ENCODE measurements around the gene SAV1. TPM values are rescaled to one million over a fixed set of nuclear protein-coding genes. Genes with fewer than 3 reads are reported as not detected.

Gene SAV1
- total and polyA plus RNA-seq, 2 of the 4 experiments (the other 2 are of a cell fraction), result 17.0 to 18.8 TPM

- in situ Hi-C loops (cut with MboI; ENCODE audit: low sequenced_read_pairs) (no loop called here), dilution Hi-C loops (cut with HindIII; ENCODE audit: low sequenced_read_pairs, unreplicated experiment) (no loop called here), intact Hi-C loops (cut with micrococcal nuclease) (loop anchor here (5.0 to 10.0 kb wide), 3 partner anchors 55 to 198 kb away; no protein-coding TSS in a partner anchor)
- CTCF ChIA-PET, result interaction anchor here (1.2 kb wide), 1 partner anchor 96 kb away, joined by 3 read pairs; no protein-coding TSS in a partner anchor
- Histone ChIP-seq H3K9me3 (ENCODE audit: control insufficient read depth, insufficient read depth, low read length) (no peaks in the 10 kb centered on the region), H3K4ac (ENCODE audit: low read depth, low read length) (peak overlapping the region; percentile 10; the same call in 1 of the 2 replicates), H3K9ac (ENCODE audit: low read depth, low read length) (peak overlapping the region; percentile 80), H3K27ac (ENCODE audit: insufficient read depth, low read length) (peak overlapping the region; percentile 98), H4K20me1 (ENCODE audit: insufficient read depth, low read length) (peaks cover 8% of the 10 kb centered on the region; the same call in 1 of the 2 replicates), H3K14ac (replicated peaks; ENCODE audit: low read depth, low read length) (peak overlapping the region; percentile 42), H3K4me1 (ENCODE audit: control insufficient read depth, insufficient read depth, low read length) (peaks cover 13% of the 10 kb centered on the region), H2BK5ac (ENCODE audit: low read depth, low read length, poor library complexity, severe bottlenecking) (peak overlapping the region; percentile 99), H2BK20ac (ENCODE audit: low read depth, low read length) (no peak overlapping the region), H3K23ac (ENCODE audit: low read depth, low read length) (peak overlapping the region; percentile 69; the same call in 1 of the 2 replicates), H3K18ac (ENCODE audit: low read depth, low read length) (peak overlapping the region; percentile 67), H2AK9ac (replicated peaks; ENCODE audit: low read depth, low read length, poor library complexity) (no peak overlapping the region), H2BK120ac (ENCODE audit: low read depth, low read length) (no peak overlapping the region), H3K9me1 (ENCODE audit: insufficient read depth, low read length) (peaks cover 8% of the 10 kb centered on the region), H4K5ac (ENCODE audit: low read depth, low read length) (peak overlapping the region; percentile 73), H2AK5ac (ENCODE audit: low read depth, low read length) (no peak overlapping the region), H3K56ac (ENCODE audit: extremely low read depth, insufficient read depth, low read length) (peak overlapping the region; percentile 13; the same call in 1 of the 2 replicates), H3K36me3 (ENCODE audit: control insufficient read depth, insufficient read depth, low read length) (peaks cover 4% of the 10 kb centered on the region), H4K91ac (ENCODE audit: insufficient read depth, low read depth, low read length) (0 out of 2 replicates have a peak overlapping the region, but pooled peaks have one; percentile 3), H2BK15ac (ENCODE audit: low read depth, low read length) (0 out of 3 replicates have a peak overlapping the region, but pooled peaks have one; percentile 5), H2AFZ (replicated peaks; ENCODE audit: low read length, poor library complexity) (no peak overlapping the region), H3K4me2 (ENCODE audit: low read depth, low read length) (peak overlapping the region; percentile 98), H3K27me3 (ENCODE audit: control insufficient read depth, insufficient read depth, low read length) (no peaks in the 10 kb centered on the region), H3K4me3 (ENCODE audit: insufficient read depth, low read depth, low read length) (peak overlapping the region; percentile 90), H4K8ac (ENCODE audit: low read depth in 2 of 2, low read length in 2 of 2) (no peak overlapping the region), H3K79me1 (ENCODE audit: low read depth in 1 of 2, low read length in 2 of 2) (peaks cover 3 to 26% of the 10 kb centered on the region in 2 experiments; a peak in 3 of 4 replicates)
- TF ChIP-seq, protein P1, sequence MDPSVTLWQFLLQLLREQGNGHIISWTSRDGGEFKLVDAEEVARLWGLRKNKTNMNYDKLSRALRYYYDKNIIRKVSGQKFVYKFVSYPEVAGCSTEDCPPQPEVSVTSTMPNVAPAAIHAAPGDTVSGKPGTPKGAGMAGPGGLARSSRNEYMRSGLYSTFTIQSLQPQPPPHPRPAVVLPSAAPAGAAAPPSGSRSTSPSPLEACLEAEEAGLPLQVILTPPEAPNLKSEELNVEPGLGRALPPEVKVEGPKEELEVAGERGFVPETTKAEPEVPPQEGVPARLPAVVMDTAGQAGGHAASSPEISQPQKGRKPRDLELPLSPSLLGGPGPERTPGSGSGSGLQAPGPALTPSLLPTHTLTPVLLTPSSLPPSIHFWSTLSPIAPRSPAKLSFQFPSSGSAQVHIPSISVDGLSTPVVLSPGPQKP (IDR thresholded peaks at IDR 0.05; ENCODE audit: borderline replicate concordance, low read depth, low read length), result no peak
- no peak for TF ChIP-seq MAFK (IDR thresholded peaks at IDR 0.05; ENCODE audit: low read depth, low read length)
- TF ChIP-seq RAD21 (IDR thresholded peaks at IDR 0.05; ENCODE audit: low read length), result no peak
- peak; percentile 50; the same call in 1 of the 2 replicates for TF ChIP-seq CEBPB (IDR thresholded peaks at IDR 0.05; ENCODE audit: low read depth, low read length)
- no peak for TF ChIP-seq MAZ (IDR thresholded peaks at IDR 0.05; ENCODE audit: borderline replicate concordance, low read depth, low read length)
- TF ChIP-seq POLR2A (IDR thresholded peaks at IDR 0.05; ENCODE audit: low read depth, low read length), result no peak; the same call in 1 of the 2 replicates
- no peak for TF ChIP-seq MXI1 (IDR thresholded peaks at IDR 0.05; ENCODE audit: borderline replicate concordance, low read depth, low read length)
- POLR2A ChIA-PET (ENCODE audit: unreplicated experiment), result no interaction called here
- TSS peak; percentile 53 for BruUV-seq (replicated peaks)
- peak; percentile 73 for DNase-seq
- 0% methylated on average over 5 of the region's 20 CpGs; no CpG with 5 or more reads in 1 of the 2 experiments for WGBS, 2 experiments (ENCODE audit: extremely low coverage in 2 of 2, insufficient read length in 1 of 2)
- ATAC-seq (ENCODE audit: low read depth), result peak; percentile 5; the same call in 1 of the 2 replicates
Measured at GRCh38 chr14:50666772-50667683, 1.1 kb downstream of the SAV1 start.
